Activated CD8-positive, alpha-beta T cell treated with anti-CD3 and anti-CD28 coated beads, Interleukin-2, amount 10 ng/mL, durations not matched to agents 7 days and 5 days (primary cell): Measurements from ENCODE around the gene COL6A5. TPM values are rescaled to one million over a fixed set of nuclear protein-coding genes. Genes with fewer than 3 reads are reported as not detected.
"Not testable (repeated sequence)": the region's sequence is repeated elsewhere in the genome, so short reads cannot be mapped to it uniquely, and the experiment has no call there.

ENCODE experiments used
- ATAC-seq: fragments of 150-1000 bp; cut with Tn5 transposase; one replicate; pipeline ENCODE4 v1.10.0; 2021; ENCODE audit warnings: moderate library complexity
- CTCF ChIA-PET: fragments of 350-600 bp; sonication (Branson Sonifier 250); formaldehyde crosslinking; loops from one replicate; lab custom pipeline; 2021; ENCODE audit warnings: antibody characterized with exemption; lab: Charles Lee
- POLR2A ChIA-PET: fragments of 350-600 bp; sonication (Branson Sonifier 250); formaldehyde crosslinking; loops from one replicate; lab custom pipeline; 2021; ENCODE audit warnings: antibody characterized with exemption; lab: Charles Lee
- DNase-seq: peaks from one replicate; pipeline ENCODE4 v3.0.0-alpha.2; 2020
- H3K27ac Mint-ChIP-seq: one replicate; pipeline ENCODE4 v1.8.0; 2021; ENCODE audit warnings: mild to moderate bottlenecking, mixed read lengths
- H3K27me3 Mint-ChIP-seq: one replicate; pipeline ENCODE4 v1.8.0; 2021; ENCODE audit warnings: low read depth, mixed read lengths
- H3K36me3 Mint-ChIP-seq: one replicate; pipeline ENCODE4 v1.8.0; 2021; ENCODE audit warnings: low read depth, mixed read lengths
- H3K4me1 Mint-ChIP-seq: one replicate; pipeline ENCODE4 v1.8.0; 2021; ENCODE audit warnings: low read depth, mixed read lengths
- H3K4me3 Mint-ChIP-seq: one replicate; pipeline ENCODE4 v1.8.0; 2021; ENCODE audit warnings: mild to moderate bottlenecking, mixed read lengths
- H3K9me3 Mint-ChIP-seq: one replicate; pipeline ENCODE4 v1.8.0; 2022; ENCODE audit warnings: mixed read lengths; ENCODE audit not compliant: insufficient read depth
- total RNA-seq, 2 experiments: library from RNA; stranded (reverse); gene quantifications; one replicate each; pipeline ENCODE4 v1.2.3, GENCODE V29; 2021

COL6A5 gene
- total RNA-seq, 2 experiments from 2014 or later: not detected

GRCh38 chr3:130392266-130392665 lies 46.8 kb downstream of the COL6A5 start:
- DNase-seq (no peak), ATAC-seq (no peak)
- H3K4me1 Mint-ChIP-seq: no peaks in the 10 kb centered on the region
- H3K36me3 Mint-ChIP-seq: no peaks in the 10 kb centered on the region
- ChIA-PET CTCF (no interaction called here), POLR2A (no interaction called here)
- no peak overlapping the region for H3K4me3 Mint-ChIP-seq
- no peaks in the 10 kb centered on the region for H3K27me3 Mint-ChIP-seq
- no peaks in the 10 kb centered on the region for H3K9me3 Mint-ChIP-seq
- no peak overlapping the region for H3K27ac Mint-ChIP-seq

- Mint-ChIP-seq H3K4me1 (no peaks in the 10 kb centered on the region), H3K27me3 (no peaks in the 10 kb centered on the region), H3K36me3 (no peaks in the 10 kb centered on the region), H3K27ac (no peak overlapping the region), H3K4me3 (no peak overlapping the region), H3K9me3 (no peaks in the 10 kb centered on the region)
- DNase-seq: no peak
- POLR2A ChIA-PET: no interaction called here
- no peak for ATAC-seq
- CTCF ChIA-PET: no interaction called here
Observed at GRCh38 chr3:130393594-130393993, 48.1 kb downstream of the COL6A5 start.

- no peaks in the 10 kb centered on the region for H3K27me3 Mint-ChIP-seq
- no peak for DNase-seq
- H3K36me3 Mint-ChIP-seq: no peaks in the 10 kb centered on the region
- no peak overlapping the region for H3K4me3 Mint-ChIP-seq
- ChIA-PET POLR2A (no interaction called here), CTCF (no interaction called here)
- no peaks in the 10 kb centered on the region for H3K9me3 Mint-ChIP-seq
- no peak for ATAC-seq
- no peaks in the 10 kb centered on the region for H3K4me1 Mint-ChIP-seq
- H3K27ac Mint-ChIP-seq: no peak overlapping the region
Observed at GRCh38 chr3:130395331-130395730, 49.9 kb downstream of the COL6A5 start.

GRCh38 chr3:130395916-130396315 lies 50.4 kb downstream of the COL6A5 start:
- H3K9me3 Mint-ChIP-seq: no peaks in the 10 kb centered on the region
- POLR2A ChIA-PET: no interaction called here
- H3K36me3 Mint-ChIP-seq: no peaks in the 10 kb centered on the region
- DNase-seq: no peak
- no peak for ATAC-seq
- H3K4me1 Mint-ChIP-seq: no peaks in the 10 kb centered on the region
- CTCF ChIA-PET: no interaction called here
- no peaks in the 10 kb centered on the region for H3K27me3 Mint-ChIP-seq
- no peak overlapping the region for H3K27ac Mint-ChIP-seq
- H3K4me3 Mint-ChIP-seq: no peak overlapping the region

GRCh38 chr3:130404401-130404800 lies 58.9 kb downstream of the COL6A5 start:
- Mint-ChIP-seq H3K27ac (no peak overlapping the region), H3K9me3 (no peaks in the 10 kb centered on the region), H3K36me3 (no peaks in the 10 kb centered on the region), H3K4me3 (no peak overlapping the region), H3K4me1 (no peaks in the 10 kb centered on the region), H3K27me3 (no peaks in the 10 kb centered on the region)
- POLR2A ChIA-PET: no interaction called here
- CTCF ChIA-PET: no interaction called here
- ATAC-seq: no peak
- DNase-seq: no peak

GRCh38 chr3:130405956-130406355 lies 60.5 kb downstream of the COL6A5 start:
- no peaks in the 10 kb centered on the region for H3K36me3 Mint-ChIP-seq
- POLR2A ChIA-PET: no interaction called here
- ATAC-seq (no peak), DNase-seq (no peak)
- H3K4me3 Mint-ChIP-seq: no peak overlapping the region
- no peaks in the 10 kb centered on the region for H3K27me3 Mint-ChIP-seq
- no peak overlapping the region for H3K27ac Mint-ChIP-seq
- no peaks in the 10 kb centered on the region for H3K4me1 Mint-ChIP-seq
- no peaks in the 10 kb centered on the region for H3K9me3 Mint-ChIP-seq
- CTCF ChIA-PET: no interaction called here

- H3K27ac Mint-ChIP-seq, H3K9me3 Mint-ChIP-seq, ATAC-seq, POLR2A ChIA-PET, H3K4me3 Mint-ChIP-seq, CTCF ChIA-PET, H3K27me3 Mint-ChIP-seq, H3K36me3 Mint-ChIP-seq, DNase-seq, H3K4me1 Mint-ChIP-seq: not testable (repeated sequence)
Observed at GRCh38 chr3:130408253-130408652, 62.8 kb downstream of the COL6A5 start.

- ATAC-seq (no peak), DNase-seq (no peak)
- Mint-ChIP-seq H3K27ac (no peak overlapping the region), H3K27me3 (no peaks in the 10 kb centered on the region), H3K36me3 (no peaks in the 10 kb centered on the region), H3K9me3 (no peaks in the 10 kb centered on the region), H3K4me1 (no peaks in the 10 kb centered on the region), H3K4me3 (no peak overlapping the region)
- CTCF ChIA-PET: no interaction called here
- POLR2A ChIA-PET: no interaction called here
Observed at GRCh38 chr3:130411320-130411719, 65.8 kb downstream of the COL6A5 start.

GRCh38 chr3:130412991-130413560 lies 67.6 kb downstream of the COL6A5 start:
- Mint-ChIP-seq H3K4me3 (no peak overlapping the region), H3K27ac (no peak overlapping the region), H3K36me3 (no peaks in the 10 kb centered on the region), H3K27me3 (no peaks in the 10 kb centered on the region), H3K9me3 (no peaks in the 10 kb centered on the region), H3K4me1 (no peaks in the 10 kb centered on the region)
- no peak for ATAC-seq
- no peak for DNase-seq
- ChIA-PET CTCF (no interaction called here), POLR2A (no interaction called here)

GRCh38 chr3:130414457-130414856 lies 69.0 kb downstream of the COL6A5 start:
- no peak overlapping the region for H3K27ac Mint-ChIP-seq
- no peaks in the 10 kb centered on the region for H3K27me3 Mint-ChIP-seq
- no peaks in the 10 kb centered on the region for H3K9me3 Mint-ChIP-seq
- H3K4me1 Mint-ChIP-seq: no peaks in the 10 kb centered on the region
- ChIA-PET POLR2A (no interaction called here), CTCF (no interaction called here)
- H3K36me3 Mint-ChIP-seq: no peaks in the 10 kb centered on the region
- H3K4me3 Mint-ChIP-seq: no peak overlapping the region
- ATAC-seq (no peak), DNase-seq (no peak)

GRCh38 chr3:130420466-130420865 lies 75.0 kb downstream of the COL6A5 start:
- H3K27ac Mint-ChIP-seq: no peak overlapping the region
- no peaks in the 10 kb centered on the region for H3K4me1 Mint-ChIP-seq
- no peaks in the 10 kb centered on the region for H3K9me3 Mint-ChIP-seq
- peaks cover under 1% of the 10 kb centered on the region for H3K27me3 Mint-ChIP-seq
- H3K36me3 Mint-ChIP-seq: no peaks in the 10 kb centered on the region
- no peak overlapping the region for H3K4me3 Mint-ChIP-seq
- no peak for ATAC-seq
- DNase-seq: no peak
- POLR2A ChIA-PET: no interaction called here
- CTCF ChIA-PET: no interaction called here

- CTCF ChIA-PET: no interaction called here
- POLR2A ChIA-PET: no interaction called here
- peaks cover 2% of the 10 kb centered on the region for H3K27me3 Mint-ChIP-seq
- no peak overlapping the region for H3K27ac Mint-ChIP-seq
- H3K36me3 Mint-ChIP-seq: no peaks in the 10 kb centered on the region
- DNase-seq (no peak), ATAC-seq (no peak)
- no peaks in the 10 kb centered on the region for H3K4me1 Mint-ChIP-seq
- no peak overlapping the region for H3K4me3 Mint-ChIP-seq
- H3K9me3 Mint-ChIP-seq: no peaks in the 10 kb centered on the region
Observed at GRCh38 chr3:130423064-130423463, 77.6 kb downstream of the COL6A5 start.

- no peaks in the 10 kb centered on the region for H3K4me1 Mint-ChIP-seq
- DNase-seq: no peak
- H3K9me3 Mint-ChIP-seq: no peaks in the 10 kb centered on the region
- POLR2A ChIA-PET: no interaction called here
- CTCF ChIA-PET: no interaction called here
- H3K27me3 Mint-ChIP-seq: peaks cover 2% of the 10 kb centered on the region
- no peak overlapping the region for H3K4me3 Mint-ChIP-seq
- H3K27ac Mint-ChIP-seq: no peak overlapping the region
- no peaks in the 10 kb centered on the region for H3K36me3 Mint-ChIP-seq
- ATAC-seq: no peak
Observed at GRCh38 chr3:130424837-130425236, 79.4 kb downstream of the COL6A5 start.
